Neural cell (in vitro differentiated cells): ENCODE results near the gene IQCK. TPM values are rescaled to one million over a fixed set of nuclear protein-coding genes. Genes with fewer than 3 reads are reported as not detected.

Experiments used
- H2AFZ ChIP-seq: fragments of 200-600, 300-800 bp; sonication (generic), shearing (Covaris generic); 2 replicates; pipeline ENCODE4 v1.6.0; 2014; ENCODE audit warnings: low read depth, mild to moderate bottlenecking, antibody characterized with exemption, low read length, moderate library complexity
- H3F3A ChIP-seq: fragments of 200-600 bp; shearing (Covaris generic); 2 replicates; pipeline ENCODE4 v1.6.1; 2016; ENCODE audit warnings: mild to moderate bottlenecking, moderate library complexity, mixed read lengths, antibody characterized with exemption, low read length; ENCODE audit not compliant: insufficient read depth, poor library complexity, severe bottlenecking
- H3K27ac ChIP-seq: fragments of 200-600, 300-800 bp; sonication (generic), shearing (Covaris generic); 2 replicates; pipeline ENCODE4 v1.5.1; 2014; ENCODE audit warnings: mild to moderate bottlenecking, low read length, moderate library complexity
- H3K27me3 ChIP-seq: fragments of 300-800, 200-600 bp; sonication (generic), shearing (Covaris generic); 2 replicates; pipeline ENCODE4 v1.6.0; 2014; ENCODE audit warnings: mild to moderate bottlenecking, low read depth, low read length, moderate library complexity; ENCODE audit not compliant: insufficient read depth
- H3K36me3 ChIP-seq: fragments of 300-800, 200-600 bp; sonication (generic), shearing (Covaris generic); 2 replicates; pipeline ENCODE4 v1.5.1; 2014; ENCODE audit warnings: mild to moderate bottlenecking, antibody characterized with exemption, low read length, moderate library complexity; ENCODE audit not compliant: insufficient read depth
- H3K4me2 ChIP-seq: fragments of 300-800, 200-600 bp; sonication (generic), shearing (Covaris generic); 2 replicates; pipeline ENCODE4 v1.6.0; 2014; ENCODE audit warnings: mild to moderate bottlenecking, low read length
- H3K4me3 ChIP-seq: fragments of 300-800, 200-600 bp; sonication (generic), shearing (Covaris generic); 2 replicates; pipeline ENCODE4 v1.5.1; 2014; ENCODE audit warnings: mild to moderate bottlenecking, low read length, moderate library complexity
- H3K79me2 ChIP-seq: fragments of 200-600 bp; shearing (Covaris generic); replicated peaks from 2 replicates; pipeline ENCODE4 v1.6.0; 2014; ENCODE audit warnings: mild to moderate bottlenecking, low read length, moderate library complexity; ENCODE audit not compliant: insufficient read depth
- H3K9ac ChIP-seq: fragments of 300-800, 200-600 bp; sonication (generic), shearing (Covaris generic); 2 replicates; pipeline ENCODE4 v1.6.1; 2016; ENCODE audit warnings: mild to moderate bottlenecking, low read length, mixed read lengths
- H3K9me2 ChIP-seq: fragments of 200-600 bp; shearing (Covaris generic); 2 replicates; pipeline ENCODE4 v1.6.1; 2016; ENCODE audit warnings: mild to moderate bottlenecking, low read length, mixed read lengths; ENCODE audit not compliant: insufficient read depth
- H3K9me3 ChIP-seq: fragments of 200-600, 300-800 bp; sonication (generic), shearing (Covaris generic); 2 replicates; pipeline ENCODE4 v1.6.1; 2016; ENCODE audit warnings: mild to moderate bottlenecking, mixed run types, low read length, moderate library complexity, mixed read lengths
- H4K20me1 ChIP-seq: fragments of 200-600 bp; shearing (Covaris generic); 2 replicates; pipeline ENCODE4 v1.6.1; 2016; ENCODE audit warnings: mild to moderate bottlenecking, mixed run types; ENCODE audit not compliant: insufficient read depth
- EP300 ChIP-seq: fragments of 450-650 bp; conservative IDR thresholded peaks from 2 replicates; pipeline ENCODE4 v1.6.1; 2014; ENCODE audit warnings: antibody characterized with exemption, mild to moderate bottlenecking, moderate library complexity; ENCODE audit not compliant: poor library complexity, severe bottlenecking
- EZH2 ChIP-seq: fragments of 200-600, 300-800 bp; shearing (Covaris generic), sonication (generic); IDR thresholded peaks from 2 replicates; pipeline ENCODE4 v1.6.1; 2014; ENCODE audit warnings: antibody characterized with exemption, low read length, borderline replicate concordance, mild to moderate bottlenecking; ENCODE audit not compliant: insufficient read depth, poor library complexity, severe bottlenecking
- MXI1 ChIP-seq: fragments of 450-650 bp; conservative IDR thresholded peaks from 2 replicates; pipeline ENCODE4 v1.6.1; 2014; ENCODE audit warnings: antibody characterized with exemption, mild to moderate bottlenecking; ENCODE audit not compliant: poor library complexity, severe bottlenecking
- POLR2AphosphoS5 ChIP-seq: IDR thresholded peaks from 2 replicates; pipeline ENCODE4 v1.6.1; 2012
- RAD21 ChIP-seq: fragments of 450-650 bp; conservative IDR thresholded peaks from 2 replicates; pipeline ENCODE4 v1.6.1; 2014; ENCODE audit warnings: antibody characterized with exemption, mild to moderate bottlenecking, moderate library complexity
- SMC3 ChIP-seq: fragments of 450-650 bp; conservative IDR thresholded peaks from 2 replicates; pipeline ENCODE4 v1.6.1; 2014; ENCODE audit warnings: antibody characterized with exemption, mild to moderate bottlenecking, moderate library complexity; ENCODE audit not compliant: poor library complexity
- TAF1 ChIP-seq: IDR thresholded peaks from 2 replicates; pipeline ENCODE4 v1.6.1; 2012; ENCODE audit warnings: low read depth
- polyA plus RNA-seq: library from polyadenylated mRNA; depleted of rRNA; stranded (reverse); fragments of >200 nt; gene quantifications from 2 replicates; pipeline ENCODE4 v1.2.3, GENCODE V29; 2014
- TF ChIP-seq, protein P1 (sequence below): IDR thresholded peaks from 2 replicates; pipeline ENCODE4 v1.6.1; 2012; ENCODE audit warnings: borderline replicate concordance
- TF ChIP-seq, protein P2 (sequence below): fragments of 450-650 bp; IDR thresholded peaks from 2 replicates; pipeline ENCODE4 v1.5.1; 2014; ENCODE audit warnings: antibody characterized with exemption, mild to moderate bottlenecking, moderate library complexity; ENCODE audit not compliant: poor library complexity, severe bottlenecking

The IQCK gene
- polyA plus RNA-seq, 1 donor from 2014 or later = 10.2 TPM

DNA sequence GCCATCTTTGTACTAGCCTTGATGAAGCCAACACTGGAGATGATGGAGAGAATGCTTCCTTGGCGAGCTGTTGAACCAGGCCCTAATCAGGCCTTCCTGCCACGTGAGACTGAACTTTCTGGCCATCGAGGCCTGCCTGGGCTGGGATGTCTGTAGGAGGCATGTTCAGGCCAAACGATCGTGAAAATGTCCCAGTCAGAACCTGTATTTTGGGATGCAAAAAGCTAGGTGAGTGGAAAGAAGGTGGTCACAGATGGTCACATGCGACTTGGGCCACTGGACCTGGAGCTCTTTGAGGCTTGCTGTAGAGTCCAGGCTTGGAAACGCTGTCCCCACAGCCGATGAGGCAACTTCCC is 12.9 kb upstream of the IQCK start:
- Histone ChIP-seq H3K27me3 (no peaks in the 10 kb centered on the region), H3K36me3 (peaks cover 7% of the 10 kb centered on the region), H3F3A (no peaks in the 10 kb centered on the region), H3K4me2 (no peak overlapping the region), H3K27ac (no peak overlapping the region), H3K9me3 (no peaks in the 10 kb centered on the region), H2AFZ (no peak overlapping the region), H3K4me3 (no peak overlapping the region), H4K20me1 (no peaks in the 10 kb centered on the region), H3K9ac (no peak overlapping the region), H3K9me2 (no peaks in the 10 kb centered on the region), H3K79me2 (no peaks in the 10 kb centered on the region)
- no peak for TF ChIP-seq POLR2AphosphoS5
- no peak for TF ChIP-seq MXI1
- TF ChIP-seq EZH2 = no peak
- TF ChIP-seq, protein P1, sequence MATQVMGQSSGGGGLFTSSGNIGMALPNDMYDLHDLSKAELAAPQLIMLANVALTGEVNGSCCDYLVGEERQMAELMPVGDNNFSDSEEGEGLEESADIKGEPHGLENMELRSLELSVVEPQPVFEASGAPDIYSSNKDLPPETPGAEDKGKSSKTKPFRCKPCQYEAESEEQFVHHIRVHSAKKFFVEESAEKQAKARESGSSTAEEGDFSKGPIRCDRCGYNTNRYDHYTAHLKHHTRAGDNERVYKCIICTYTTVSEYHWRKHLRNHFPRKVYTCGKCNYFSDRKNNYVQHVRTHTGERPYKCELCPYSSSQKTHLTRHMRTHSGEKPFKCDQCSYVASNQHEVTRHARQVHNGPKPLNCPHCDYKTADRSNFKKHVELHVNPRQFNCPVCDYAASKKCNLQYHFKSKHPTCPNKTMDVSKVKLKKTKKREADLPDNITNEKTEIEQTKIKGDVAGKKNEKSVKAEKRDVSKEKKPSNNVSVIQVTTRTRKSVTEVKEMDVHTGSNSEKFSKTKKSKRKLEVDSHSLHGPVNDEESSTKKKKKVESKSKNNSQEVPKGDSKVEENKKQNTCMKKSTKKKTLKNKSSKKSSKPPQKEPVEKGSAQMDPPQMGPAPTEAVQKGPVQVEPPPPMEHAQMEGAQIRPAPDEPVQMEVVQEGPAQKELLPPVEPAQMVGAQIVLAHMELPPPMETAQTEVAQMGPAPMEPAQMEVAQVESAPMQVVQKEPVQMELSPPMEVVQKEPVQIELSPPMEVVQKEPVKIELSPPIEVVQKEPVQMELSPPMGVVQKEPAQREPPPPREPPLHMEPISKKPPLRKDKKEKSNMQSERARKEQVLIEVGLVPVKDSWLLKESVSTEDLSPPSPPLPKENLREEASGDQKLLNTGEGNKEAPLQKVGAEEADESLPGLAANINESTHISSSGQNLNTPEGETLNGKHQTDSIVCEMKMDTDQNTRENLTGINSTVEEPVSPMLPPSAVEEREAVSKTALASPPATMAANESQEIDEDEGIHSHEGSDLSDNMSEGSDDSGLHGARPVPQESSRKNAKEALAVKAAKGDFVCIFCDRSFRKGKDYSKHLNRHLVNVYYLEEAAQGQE = no peak
- TF ChIP-seq, protein P2, sequence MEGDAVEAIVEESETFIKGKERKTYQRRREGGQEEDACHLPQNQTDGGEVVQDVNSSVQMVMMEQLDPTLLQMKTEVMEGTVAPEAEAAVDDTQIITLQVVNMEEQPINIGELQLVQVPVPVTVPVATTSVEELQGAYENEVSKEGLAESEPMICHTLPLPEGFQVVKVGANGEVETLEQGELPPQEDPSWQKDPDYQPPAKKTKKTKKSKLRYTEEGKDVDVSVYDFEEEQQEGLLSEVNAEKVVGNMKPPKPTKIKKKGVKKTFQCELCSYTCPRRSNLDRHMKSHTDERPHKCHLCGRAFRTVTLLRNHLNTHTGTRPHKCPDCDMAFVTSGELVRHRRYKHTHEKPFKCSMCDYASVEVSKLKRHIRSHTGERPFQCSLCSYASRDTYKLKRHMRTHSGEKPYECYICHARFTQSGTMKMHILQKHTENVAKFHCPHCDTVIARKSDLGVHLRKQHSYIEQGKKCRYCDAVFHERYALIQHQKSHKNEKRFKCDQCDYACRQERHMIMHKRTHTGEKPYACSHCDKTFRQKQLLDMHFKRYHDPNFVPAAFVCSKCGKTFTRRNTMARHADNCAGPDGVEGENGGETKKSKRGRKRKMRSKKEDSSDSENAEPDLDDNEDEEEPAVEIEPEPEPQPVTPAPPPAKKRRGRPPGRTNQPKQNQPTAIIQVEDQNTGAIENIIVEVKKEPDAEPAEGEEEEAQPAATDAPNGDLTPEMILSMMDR = no peak

- Histone ChIP-seq H3K9me3 (no peaks in the 10 kb centered on the region), H3K4me2 (no peak overlapping the region), H3F3A (no peaks in the 10 kb centered on the region), H3K27ac (no peak overlapping the region), H3K27me3 (no peaks in the 10 kb centered on the region), H3K79me2 (no peaks in the 10 kb centered on the region), H3K4me3 (no peak overlapping the region), H3K9me2 (no peaks in the 10 kb centered on the region), H3K9ac (no peak overlapping the region), H2AFZ (no peak overlapping the region), H4K20me1 (no peaks in the 10 kb centered on the region), H3K36me3 (peaks cover 7% of the 10 kb centered on the region)
- no peak for TF ChIP-seq MXI1
- no peak for TF ChIP-seq TAF1
- TF ChIP-seq EZH2 = no peak
- TF ChIP-seq, protein P2 = no peak
- TF ChIP-seq POLR2AphosphoS5 = no peak
- no peak for TF ChIP-seq SMC3
- TF ChIP-seq EP300 = no peak
- TF ChIP-seq RAD21 = no peak
- TF ChIP-seq, protein P1 = no peak
Observed at GRCh38 chr16:19705843-19706242, 12.2 kb upstream of the IQCK start.
